HG02759 (cell line): ENCODE results near the gene ZNF599.

ENCODE experiments used
- ATAC-seq: cut with Tn5 transposase; IDR thresholded peaks from one replicate; pipeline ENCODE4 v1.9.1; 2021; ENCODE audit warnings: mild to moderate bottlenecking, moderate library complexity; ENCODE audit not compliant: unreplicated experiment

The ZNF599 gene

DNA sequence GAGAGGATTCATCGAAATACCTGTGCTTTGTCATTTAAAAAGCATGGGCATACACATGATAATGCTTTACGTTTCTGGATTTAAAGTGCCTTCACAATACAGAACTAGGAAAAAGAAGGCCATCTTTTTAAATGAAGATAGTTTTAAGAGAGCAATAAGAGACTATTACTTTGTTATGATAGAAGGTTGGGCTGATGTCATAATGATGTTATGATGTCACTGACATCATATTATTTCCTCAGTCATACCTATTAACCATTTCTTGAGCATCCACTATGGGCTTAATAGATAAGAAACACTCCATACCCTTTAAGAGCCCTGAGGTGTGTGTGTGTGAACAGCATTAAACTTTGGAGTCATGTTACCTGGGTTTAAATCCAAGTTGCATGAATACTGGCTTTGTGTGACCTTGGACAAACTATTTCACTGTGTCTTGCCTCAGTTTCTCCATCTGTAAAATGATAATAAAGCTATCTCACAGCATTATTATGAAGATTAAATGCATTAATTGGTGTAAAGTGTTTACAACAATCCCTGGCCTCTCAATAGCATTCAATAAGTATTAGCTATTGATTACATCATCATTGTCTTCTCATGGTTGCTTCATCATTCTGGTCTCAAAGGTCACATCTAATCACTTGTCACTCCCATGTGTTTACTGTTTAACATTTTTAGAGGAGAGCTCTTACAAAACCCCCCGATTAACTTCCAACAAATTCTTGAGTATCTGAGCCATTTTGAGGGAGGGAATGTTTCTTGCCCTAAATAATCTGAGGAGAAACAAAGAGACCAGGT is 27.9 kb downstream of the ZNF599 start:
- no peak for ATAC-seq

DNA sequence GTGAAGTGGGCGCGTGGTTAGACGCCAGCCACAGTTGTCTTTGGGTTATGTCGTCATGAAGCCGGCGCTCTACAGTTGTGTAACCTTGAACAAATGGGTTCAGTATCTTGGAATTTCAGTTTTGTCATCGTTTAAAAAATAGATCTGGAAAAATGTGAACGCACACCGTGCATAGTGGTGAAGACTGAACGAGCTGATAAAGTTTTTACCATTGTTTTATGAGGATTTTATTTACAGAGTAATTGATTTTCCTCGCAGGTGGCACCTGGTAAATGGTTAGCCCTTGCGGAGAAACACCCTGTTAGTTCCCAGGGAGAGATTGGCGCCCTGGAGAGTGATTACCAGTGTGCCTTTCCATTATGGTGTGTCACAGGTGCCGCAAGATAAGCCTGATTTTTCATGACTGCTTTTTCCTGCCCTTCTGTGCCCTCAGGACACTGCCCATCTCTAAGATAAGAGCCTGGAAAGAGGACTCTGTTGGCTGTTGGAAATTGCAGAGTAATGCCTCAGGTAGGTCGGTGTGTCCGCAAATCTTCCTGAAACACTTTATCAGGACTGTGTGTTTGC is 38.4 kb downstream of the ZNF599 start:
- no peak for ATAC-seq

GRCh38 chr19:34733746-34734536 is 39.1 kb downstream of the ZNF599 start, which contains the start of gene ZNF181:
Gene ZNF181 (plus strand): TSS chr19:34734243. CDS start chr19:34735038, 795 bp downstream.
- peak; percentile 79 for ATAC-seq

GRCh38 chr19:34733266-34733745 is 39.7 kb downstream of the ZNF599 start:
- ATAC-seq, result peak; percentile 14

DNA sequence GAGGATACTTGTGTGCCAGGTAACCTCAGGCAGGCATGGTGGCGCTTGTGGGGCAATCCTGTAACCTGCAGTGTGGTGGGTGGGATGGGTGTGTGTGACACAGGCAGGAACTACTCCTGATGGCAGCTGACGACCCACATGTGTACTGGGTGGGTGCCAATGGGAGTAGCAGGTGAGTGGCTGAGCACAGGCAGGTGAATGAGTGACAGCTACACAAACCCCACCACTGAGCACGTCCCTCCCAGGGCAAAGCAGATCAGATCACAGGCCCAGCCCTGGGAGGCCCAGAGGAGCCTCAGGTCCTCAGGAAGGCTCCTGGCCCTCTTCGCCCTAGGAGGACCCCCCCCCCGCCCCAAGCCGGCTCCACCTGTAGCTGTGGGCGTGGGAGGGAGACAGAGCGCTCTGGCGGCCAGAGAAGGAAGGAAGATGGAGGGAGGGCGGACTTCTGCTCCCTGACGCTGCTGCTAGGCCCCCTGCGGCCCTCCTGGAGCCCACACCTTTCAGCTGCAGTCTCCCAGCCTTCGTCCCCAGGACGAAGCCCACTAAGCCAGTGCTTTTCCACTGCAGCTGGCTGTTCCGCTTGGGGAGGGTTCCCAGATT is 40.3 kb downstream of the ZNF599 start:
- ATAC-seq, result no peak

- no peak for ATAC-seq
Measured at GRCh38 chr19:34731964-34732363, 41.1 kb downstream of the ZNF599 start.

DNA sequence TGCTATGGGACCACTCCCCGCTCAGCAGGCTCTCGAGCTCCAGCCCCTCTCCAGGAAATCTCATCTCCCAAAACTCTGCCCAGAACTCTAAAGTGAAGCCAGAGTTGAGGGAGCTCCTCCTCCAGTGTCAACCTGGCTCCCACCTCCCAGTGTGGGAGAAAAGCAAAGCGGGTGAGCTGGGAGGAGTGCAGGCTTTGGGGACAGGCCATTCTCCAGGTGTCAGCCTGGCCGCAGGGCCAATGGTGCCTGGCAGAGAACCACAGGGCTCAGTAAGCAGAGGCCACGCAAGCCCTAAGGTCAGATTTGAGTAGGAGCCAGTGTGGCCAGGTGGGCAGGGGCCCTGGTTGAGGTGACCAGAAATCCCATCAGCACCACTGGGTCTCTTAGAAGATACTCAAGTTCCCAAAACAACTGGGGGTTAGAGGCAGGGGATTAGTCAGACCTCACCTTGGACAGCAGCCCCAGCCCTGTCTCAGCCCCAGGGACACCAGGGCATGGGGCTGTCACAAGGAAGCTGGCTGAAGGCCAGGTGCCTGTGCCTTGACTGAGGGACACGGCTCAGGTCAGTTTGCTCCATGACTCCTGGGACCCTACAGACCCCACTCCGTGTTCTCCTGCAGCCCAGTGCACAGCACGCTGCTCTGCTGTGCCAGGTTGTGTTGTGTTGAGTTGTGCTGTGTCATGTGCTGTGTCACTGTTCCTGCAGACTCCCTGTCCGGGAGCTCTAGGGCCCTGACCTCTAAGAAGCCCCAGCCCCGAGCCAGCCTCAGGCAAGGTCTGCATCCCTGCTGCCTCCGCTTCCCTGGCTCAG is 41.8 kb downstream of the ZNF599 start:
- no peak for ATAC-seq

GRCh38 chr19:34725400-34725799 is 47.6 kb downstream of the ZNF599 start:
- no peak for ATAC-seq

- ATAC-seq, result no peak
Measured at GRCh38 chr19:34722353-34722752, 50.7 kb downstream of the ZNF599 start.

DNA sequence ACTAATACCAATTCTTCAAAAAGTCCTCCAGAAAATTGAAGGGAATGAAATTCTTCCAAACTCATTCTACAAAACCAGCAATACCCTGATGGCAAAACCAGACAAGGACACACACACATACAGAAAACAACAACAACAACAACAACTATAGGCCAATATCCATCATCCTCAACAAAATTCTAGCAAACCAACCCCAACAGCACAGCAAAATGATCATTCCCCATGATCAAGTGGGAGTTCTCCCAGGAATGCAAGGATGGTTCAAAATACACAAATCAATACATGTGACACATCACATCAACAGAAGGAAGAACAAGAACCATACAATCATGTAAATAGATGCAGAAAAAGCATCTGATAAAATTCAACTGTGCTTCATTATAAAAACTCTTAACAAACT is 57.7 kb downstream of the ZNF599 start:
- ATAC-seq, result no peak

- no peak for ATAC-seq
Measured at GRCh38 chr19:34713262-34713637, 59.8 kb downstream of the ZNF599 start.

DNA sequence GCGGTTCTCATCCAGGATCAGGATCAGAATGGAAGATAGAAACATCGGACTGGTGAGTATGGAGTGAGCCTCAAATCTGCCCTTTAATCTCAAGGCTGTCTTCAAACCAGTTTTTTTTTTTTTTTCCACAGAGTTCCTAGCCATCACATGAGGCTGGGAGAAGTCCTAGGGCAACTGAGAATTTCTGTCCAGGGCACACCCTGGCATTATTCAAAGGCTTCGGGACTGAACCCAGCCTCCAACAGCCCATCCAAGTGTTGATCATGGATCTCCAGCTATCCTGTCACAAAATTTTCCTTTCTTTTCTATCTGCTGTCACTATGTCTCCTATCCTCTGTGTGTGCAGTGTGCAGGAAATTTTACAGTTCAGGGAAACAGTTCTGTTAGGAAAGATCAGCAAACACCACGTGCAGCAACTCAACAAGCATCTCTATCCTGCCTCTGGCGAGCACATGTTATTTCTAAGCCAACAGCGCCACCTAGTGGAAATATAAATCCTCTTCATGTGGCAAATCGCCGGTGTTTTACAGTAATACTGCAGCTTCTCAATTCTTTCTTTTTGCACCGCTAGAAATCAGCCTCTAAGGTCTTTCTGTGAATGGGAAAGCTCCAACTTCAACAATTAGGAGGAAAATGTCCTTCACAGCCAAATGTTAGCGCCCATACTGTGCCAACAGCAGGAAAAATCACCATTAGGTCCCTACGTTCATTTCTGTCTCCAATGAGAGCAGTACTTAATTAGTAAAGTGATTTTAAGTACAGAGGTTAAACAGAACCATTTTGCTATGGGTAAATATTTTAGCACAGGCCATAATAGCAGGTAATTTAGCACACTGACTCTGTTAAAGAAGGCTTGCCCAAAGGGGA is 60.4 kb downstream of the ZNF599 start:
- ATAC-seq, result no peak

DNA sequence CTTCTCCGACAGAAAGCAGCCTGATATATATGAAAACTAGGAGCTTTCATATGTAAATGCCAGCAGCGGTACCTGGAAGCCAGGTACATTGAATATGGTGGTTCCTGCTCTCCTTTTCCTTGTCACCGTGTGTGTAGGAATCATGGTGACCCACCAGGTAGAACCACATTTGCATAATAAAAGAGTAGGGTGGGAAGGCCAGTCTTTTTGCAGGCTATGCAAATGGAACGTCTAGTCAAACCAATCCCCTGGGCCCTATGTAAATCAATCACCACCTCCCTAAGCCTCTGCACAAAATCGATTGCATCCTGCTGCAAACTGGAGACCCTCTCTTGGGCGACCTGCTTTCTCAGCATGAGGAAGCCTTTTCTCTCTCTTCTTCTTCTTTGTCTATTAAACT is 61.1 kb downstream of the ZNF599 start:
- ATAC-seq, result no peak
